Gastrocnemius medialis (tissue), 4 donors: ENCODE measurements around the gene SLC66A2. TPM values are rescaled to one million over a fixed set of nuclear protein-coding genes. Genes with fewer than 3 reads are reported as not detected.

Experiments
- ATAC-seq, 2 donors: fragments of 150-250 bp; one replicate each; pipeline ENCODE4 v1.9.1; 2016
- DNase-seq, 2 donors: peaks; one replicate each; pipeline ENCODE4 v3.0.0-alpha.2; 2019
- H3K27ac ChIP-seq, 4 donors: fragments of 200-600 bp; sonication (generic); 1 replicate in 1 of 4; 2 replicates in 3 of 4; pipeline ENCODE4 v1.5.1; 2016 to 2018; ENCODE audit warnings: mild to moderate bottlenecking in 2 of 4, moderate library complexity in 1 of 4
- H3K27me3 ChIP-seq, 3 donors: fragments of 200-600 bp; sonication (generic) in 2 of 3; 1 replicate in 1 of 3; 2 replicates in 2 of 3; pipeline versions ENCODE4 v1.5.1 to v1.6.0; 2016 to 2019; ENCODE audit warnings: mild to moderate bottlenecking in 1 of 3, moderate library complexity in 1 of 3
- H3K36me3 ChIP-seq, 2 donors: fragments of 200-600 bp; sonication (generic) in 1 of 2; one replicate each; pipeline ENCODE4 v1.5.1; 2017 to 2018
- H3K4me1 ChIP-seq, 2 donors: fragments of 200-600 bp; sonication (generic) in 1 of 2; one replicate each; pipeline ENCODE4 v1.5.1; 2016 to 2017; ENCODE audit warnings: mild to moderate bottlenecking in 2 of 2
- H3K4me3 ChIP-seq, 4 donors: fragments of 200-600 bp; sonication (generic) in 3 of 4; 1 replicate in 1 of 4; 2 replicates in 3 of 4; pipeline ENCODE4 v1.5.1; 2016 to 2019; ENCODE audit warnings: mild to moderate bottlenecking in 2 of 4
- H3K9me3 ChIP-seq, 3 donors: fragments of 200-600 bp; sonication (generic) in 2 of 3; 1 replicate in 1 of 3; 2 replicates in 2 of 3; pipeline ENCODE4 v1.5.1; 2016 to 2019
- CTCF ChIP-seq, 5 experiments: fragments of 450-650 bp in 3 of 5; fragments of 200-600 bp in 2 of 5; sonication (generic) in 2 of 5; IDR thresholded peaks in 4 of 5; conservative IDR thresholded peaks in 1 of 5; 1 replicate in 4 of 5; 2 replicates in 1 of 5; pipeline ENCODE4 v1.5.1; 2016 to 2019; ENCODE audit warnings: antibody characterized with exemption in 5 of 5, mild to moderate bottlenecking in 3 of 5, moderate library complexity in 3 of 5
- POLR2A ChIP-seq, 2 donors: fragments of 450-650 bp; IDR thresholded peaks; one replicate each; pipeline ENCODE4 v1.6.1; 2017; ENCODE audit warnings: antibody characterized with exemption in 2 of 2, mild to moderate bottlenecking in 2 of 2, moderate library complexity in 2 of 2
- in situ Hi-C, 4 donors: fragments of 200-750 bp; cut with MboI; loops; one replicate each; pipeline versions ENCODE4 v1.15.0 to v1.8.0; 2017; ENCODE audit warnings: low sequenced_read_pairs in 4 of 4
- intact Hi-C: fragments of 100-400 bp; cut with DNase I; formaldehyde crosslinking; loops from one replicate; pipeline ENCODE4 v1.15.1; 2023; ENCODE audit warnings: low total_unique reads
- total RNA-seq, 4 donors: library from RNA; depleted of rRNA; stranded (reverse); fragments of >200 nt; gene quantifications; one replicate each; pipeline versions ENCODE4 v1.1.0 to v1.2.3, GENCODE V29; 2016

Gene SLC66A2
- total RNA-seq, 4 donors from 2014 or later: 43.3 to 121 (median 107) TPM

GRCh38 chr18:79974025-79974654 is 22.7 kb upstream of the SLC66A2 start:
- Histone ChIP-seq H3K27ac (no peak overlapping the region), H3K4me1 (peaks cover 5 to 10% of the 10 kb centered on the region in 2 donors), H3K4me3 (no peak overlapping the region), H3K9me3 (no peaks in the 10 kb centered on the region), H3K27me3 (no peaks in the 10 kb centered on the region), H3K36me3 (peaks cover 0 to 41% of the 10 kb centered on the region in 2 donors)
- TF ChIP-seq CTCF (IDR thresholded peaks at IDR 0.05 in 4 of 5, conservative IDR thresholded peaks at IDR 0.05 in 1 of 5): no peak
- no peak for TF ChIP-seq POLR2A (IDR thresholded peaks at IDR 0.05)
- intact Hi-C loops (no loop called here), in situ Hi-C loops (no loop called here)
- DNase-seq (no peak), ATAC-seq (no peak)

- Histone ChIP-seq H3K36me3 (peaks cover 0 to 41% of the 10 kb centered on the region in 2 donors), H3K4me1 (peaks cover 5 to 9% of the 10 kb centered on the region in 2 donors)
- in situ Hi-C loops: no loop called here
These were observed 22.1 kb upstream of the SLC66A2 start for GRCh38 chr18:79973517-79973916.

GRCh38 chr18:79972720-79973119 is 21.3 kb upstream of the SLC66A2 start:
- no peak overlapping the region for H3K27ac ChIP-seq
- H3K9me3 ChIP-seq: no peaks in the 10 kb centered on the region
- ATAC-seq: no peak
- no peak for TF ChIP-seq POLR2A (IDR thresholded peaks at IDR 0.05)
- TF ChIP-seq CTCF (IDR thresholded peaks at IDR 0.05 in 4 of 5, conservative IDR thresholded peaks at IDR 0.05 in 1 of 5): no peak
- in situ Hi-C loops (no loop called here), intact Hi-C loops (no loop called here)
- H3K4me1 ChIP-seq: peaks cover under 1 to 1% of the 10 kb centered on the region in 2 donors
- no peak for DNase-seq
- H3K36me3 ChIP-seq: peaks cover 0 to 41% of the 10 kb centered on the region in 2 donors
- no peaks in the 10 kb centered on the region for H3K27me3 ChIP-seq
- H3K4me3 ChIP-seq: no peak overlapping the region

More at GRCh38 chr18:79973517-79973916, 22.1 kb upstream of the SLC66A2 start:
- TF ChIP-seq POLR2A (IDR thresholded peaks at IDR 0.05) (no peak), CTCF (IDR thresholded peaks at IDR 0.05 in 4 of 5, conservative IDR thresholded peaks at IDR 0.05 in 1 of 5) (no peak)
- Histone ChIP-seq H3K4me3 (no peak overlapping the region), H3K9me3 (no peaks in the 10 kb centered on the region), H3K27ac (no peak overlapping the region), H3K27me3 (no peaks in the 10 kb centered on the region)
- no peak for DNase-seq
- no peak for ATAC-seq
- intact Hi-C loops: no loop called here

- H3K4me3 ChIP-seq: no peak overlapping the region
- no peak overlapping the region for H3K27ac ChIP-seq
- TF ChIP-seq POLR2A (IDR thresholded peaks at IDR 0.05): no peak
- no peak for TF ChIP-seq CTCF (IDR thresholded peaks at IDR 0.05 in 4 of 5, conservative IDR thresholded peaks at IDR 0.05 in 1 of 5)
- ATAC-seq: no peak
- intact Hi-C loops (no loop called here), in situ Hi-C loops (no loop called here)
- no peaks in the 10 kb centered on the region for H3K9me3 ChIP-seq
- no peaks in the 10 kb centered on the region for H3K4me1 ChIP-seq
- DNase-seq: no peak
- H3K27me3 ChIP-seq: no peaks in the 10 kb centered on the region
- H3K36me3 ChIP-seq: peaks cover 0 to 41% of the 10 kb centered on the region in 2 donors
These were observed 20.5 kb upstream of the SLC66A2 start for GRCh38 chr18:79971986-79972385.
